GM18519 (cell line): ENCODE results near the gene SLC45A3.

ENCODE experiments used
- ATAC-seq: cut with Tn5 transposase; IDR thresholded peaks from one replicate; pipeline ENCODE4 v1.9.1; 2021; ENCODE audit warnings: mild to moderate bottlenecking, moderate library complexity; ENCODE audit not compliant: unreplicated experiment, low FRiP score

SLC45A3 gene

GRCh38 chr1:205701420-205701819 lies 21.1 kb upstream of the SLC45A3 start:
- no peak for ATAC-seq

- no peak for ATAC-seq
Observed at GRCh38 chr1:205700865-205701401, 20.6 kb upstream of the SLC45A3 start.

- no peak for ATAC-seq
Observed at GRCh38 chr1:205699416-205699815, 19.1 kb upstream of the SLC45A3 start.

DNA sequence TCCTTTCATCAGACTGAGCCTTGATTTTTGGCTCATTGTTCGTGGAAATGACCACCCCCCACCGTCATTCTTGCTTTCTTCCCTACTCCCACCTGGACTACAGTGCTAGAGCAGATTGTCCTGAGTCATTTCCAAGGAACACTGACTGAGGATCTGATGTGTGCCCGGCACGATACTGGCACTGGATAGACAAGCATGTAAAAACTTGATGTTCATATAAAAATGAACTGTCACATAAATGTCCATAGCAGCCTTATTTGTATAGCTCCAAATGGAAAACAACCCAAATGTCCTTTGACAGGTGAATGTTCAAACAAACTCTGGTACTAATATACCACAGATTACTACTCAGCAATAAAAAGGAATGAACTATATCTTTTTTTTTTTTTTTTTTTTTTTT lies 18.6 kb upstream of the SLC45A3 start:
- no peak for ATAC-seq

- ATAC-seq = no peak
Observed at GRCh38 chr1:205693421-205693991, 13.2 kb upstream of the SLC45A3 start.

DNA sequence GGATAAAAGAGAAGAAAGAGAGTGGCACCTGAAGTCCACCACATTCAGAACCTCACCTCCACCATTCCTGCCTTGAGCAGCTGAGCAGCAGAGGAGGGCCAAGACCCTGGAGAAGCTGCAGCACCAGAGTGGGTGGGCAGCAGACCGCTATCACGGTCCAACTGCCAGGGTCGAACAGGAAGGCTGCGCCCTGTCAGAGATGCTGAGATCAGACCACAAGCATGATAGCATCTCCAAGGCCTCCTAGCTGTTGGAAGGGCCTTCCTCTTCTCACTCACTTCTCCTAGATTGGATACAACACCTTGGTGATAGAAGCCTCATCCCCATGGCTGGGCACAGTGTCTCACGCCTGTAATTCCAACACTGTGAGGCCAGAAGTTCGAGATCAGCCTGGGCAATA lies 12.1 kb upstream of the SLC45A3 start:
- no peak for ATAC-seq

GRCh38 chr1:205690122-205690756 lies 9.9 kb upstream of the SLC45A3 start:
- ATAC-seq = no peak

DNA sequence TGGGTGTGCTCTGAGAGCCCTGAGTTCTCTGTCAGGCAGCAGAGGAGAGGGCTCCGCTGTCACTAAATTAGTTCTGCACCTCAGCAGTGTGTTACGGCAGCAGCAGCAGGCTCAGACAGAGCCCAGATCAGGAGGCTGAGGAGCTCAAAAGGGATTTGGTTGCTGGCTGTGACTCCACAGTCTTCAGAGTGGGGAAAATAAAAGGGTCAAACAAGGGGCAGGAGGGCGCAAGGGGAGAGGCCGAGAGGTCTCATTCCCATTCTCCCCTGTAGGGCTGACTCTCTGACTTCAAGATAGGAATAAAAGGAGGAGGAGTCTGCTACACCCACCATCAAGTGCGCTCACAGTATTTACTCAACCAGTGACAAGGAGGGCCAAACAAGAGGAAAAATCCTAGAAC lies 9.2 kb upstream of the SLC45A3 start:
- no peak for ATAC-seq

GRCh38 chr1:205688171-205689080 lies 8.1 kb upstream of the SLC45A3 start:
- ATAC-seq = no peak

DNA sequence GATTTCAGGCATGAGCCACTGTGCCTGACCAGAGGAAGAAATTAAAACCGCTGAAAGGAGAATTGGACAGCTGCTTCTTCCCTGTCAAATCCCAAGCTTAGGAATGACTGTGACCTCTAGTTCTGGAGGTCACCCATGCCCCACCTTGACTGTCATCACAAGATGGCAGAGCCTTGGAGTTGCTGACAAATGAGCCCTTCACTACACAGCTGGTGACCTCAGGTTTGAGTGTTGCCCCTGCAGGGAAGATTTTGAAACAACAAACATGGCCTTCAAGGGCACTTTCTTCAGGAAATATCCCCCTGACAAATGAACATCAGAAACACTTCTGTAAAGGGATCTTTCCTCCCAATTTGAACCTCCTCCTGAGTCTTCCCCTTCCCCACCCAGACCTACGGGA lies 6.9 kb upstream of the SLC45A3 start:
- no peak for ATAC-seq

DNA sequence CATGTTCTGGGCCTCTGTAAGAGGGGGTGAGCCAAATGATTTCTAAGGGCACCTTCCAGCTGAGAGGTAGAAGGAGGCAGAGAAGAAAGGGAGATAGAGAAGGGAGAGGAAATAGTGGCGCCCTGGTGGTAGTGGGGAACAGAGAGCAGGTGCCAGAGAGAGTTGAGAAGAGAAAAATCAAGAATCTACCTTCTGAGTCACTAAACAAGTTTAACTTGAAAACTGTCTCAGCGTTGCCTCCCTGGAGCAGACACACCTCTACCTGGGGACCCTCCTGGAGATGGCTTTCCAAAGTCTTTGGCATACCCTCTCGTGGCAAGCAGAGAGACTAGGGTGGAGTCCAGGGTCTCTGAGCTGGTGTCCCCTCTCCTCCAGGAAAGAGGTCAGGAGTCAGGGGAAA lies 1.1 kb upstream of the SLC45A3 start:
- no peak for ATAC-seq

- ATAC-seq = no peak
Observed at GRCh38 chr1:205678286-205679111, 1.8 kb downstream of the SLC45A3 start.

DNA sequence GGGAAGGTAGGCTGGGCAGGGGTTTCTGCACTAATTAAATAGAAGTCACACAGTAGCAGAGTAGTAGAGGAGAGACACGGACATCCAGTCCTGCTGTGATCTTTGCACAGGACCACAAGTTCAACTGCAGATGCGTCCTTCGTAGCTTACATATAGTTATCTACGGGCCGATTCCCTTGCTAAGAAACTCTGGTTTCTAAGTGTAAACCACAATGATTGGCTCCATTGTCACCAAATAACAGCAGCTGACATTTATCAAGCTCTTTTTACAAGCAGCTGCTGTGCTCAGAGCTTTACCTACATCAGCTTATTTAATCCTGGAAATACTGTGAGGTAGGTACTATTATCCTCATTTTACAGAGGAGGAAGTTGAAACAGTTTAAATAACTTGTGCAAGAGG lies 3.1 kb downstream of the SLC45A3 start:
- no peak for ATAC-seq

GRCh38 chr1:205676597-205676996 lies 3.7 kb downstream of the SLC45A3 start:
- ATAC-seq = no peak

DNA sequence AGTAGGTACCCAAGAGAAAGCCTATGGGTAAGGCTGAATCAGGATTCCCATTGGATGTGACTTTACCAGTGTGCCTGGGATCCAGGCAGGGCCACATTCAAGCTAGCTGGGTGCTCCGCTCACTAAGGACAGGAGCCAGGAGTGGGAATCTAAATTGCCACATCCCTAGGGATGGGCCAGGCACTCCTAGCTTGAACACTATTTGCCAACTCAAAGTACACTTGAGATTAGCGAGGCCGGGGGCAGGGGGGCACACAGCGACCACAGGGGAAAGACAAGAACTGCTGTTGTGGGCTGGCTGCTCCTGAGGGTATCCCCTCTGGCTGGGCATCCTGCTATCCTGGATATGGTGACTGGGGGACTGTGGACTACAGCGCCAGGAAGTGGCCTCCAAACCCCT lies 4.3 kb downstream of the SLC45A3 start:
- ATAC-seq = no peak

- ATAC-seq = no peak
Observed at GRCh38 chr1:205675247-205675646, 5.1 kb downstream of the SLC45A3 start.

- no peak for ATAC-seq
Observed at GRCh38 chr1:205672970-205673369, 7.3 kb downstream of the SLC45A3 start.

- no peak for ATAC-seq
Observed at GRCh38 chr1:205672395-205672889, 7.9 kb downstream of the SLC45A3 start.

GRCh38 chr1:205670611-205671430 lies 9.5 kb downstream of the SLC45A3 start:
- no peak for ATAC-seq

DNA sequence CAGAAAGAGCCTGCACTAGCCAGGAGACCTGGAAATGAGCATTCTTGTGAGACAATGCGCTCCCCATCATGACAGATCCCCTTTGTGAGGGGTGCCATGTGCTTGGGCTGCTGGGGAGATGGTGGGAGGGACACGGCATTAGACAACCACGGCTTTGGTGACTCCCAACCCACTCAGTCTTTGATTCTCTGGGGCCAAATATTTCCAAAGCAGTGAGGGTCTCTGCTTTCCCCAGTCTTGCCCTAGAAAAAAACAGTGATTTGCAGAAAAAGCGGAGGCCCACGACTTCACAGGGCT lies 10.2 kb downstream of the SLC45A3 start:
- no peak for ATAC-seq
